Measurements from ENCODE around the gene FAM168A.
"Not testable (repeated sequence)": the region's sequence is repeated elsewhere in the genome, so short reads cannot be mapped to it uniquely, and the experiment has no call there.

Gene FAM168A

GRCh38 chr11:73582653-73583052 is 15.3 kb downstream of the FAM168A start:
- H3K4me3 ChIP-seq (ENCODE audit: low read depth, low read length): no peak overlapping the region
- no peak for DNase-seq (ENCODE audit: low read depth)
- TF ChIP-seq, protein P1, sequence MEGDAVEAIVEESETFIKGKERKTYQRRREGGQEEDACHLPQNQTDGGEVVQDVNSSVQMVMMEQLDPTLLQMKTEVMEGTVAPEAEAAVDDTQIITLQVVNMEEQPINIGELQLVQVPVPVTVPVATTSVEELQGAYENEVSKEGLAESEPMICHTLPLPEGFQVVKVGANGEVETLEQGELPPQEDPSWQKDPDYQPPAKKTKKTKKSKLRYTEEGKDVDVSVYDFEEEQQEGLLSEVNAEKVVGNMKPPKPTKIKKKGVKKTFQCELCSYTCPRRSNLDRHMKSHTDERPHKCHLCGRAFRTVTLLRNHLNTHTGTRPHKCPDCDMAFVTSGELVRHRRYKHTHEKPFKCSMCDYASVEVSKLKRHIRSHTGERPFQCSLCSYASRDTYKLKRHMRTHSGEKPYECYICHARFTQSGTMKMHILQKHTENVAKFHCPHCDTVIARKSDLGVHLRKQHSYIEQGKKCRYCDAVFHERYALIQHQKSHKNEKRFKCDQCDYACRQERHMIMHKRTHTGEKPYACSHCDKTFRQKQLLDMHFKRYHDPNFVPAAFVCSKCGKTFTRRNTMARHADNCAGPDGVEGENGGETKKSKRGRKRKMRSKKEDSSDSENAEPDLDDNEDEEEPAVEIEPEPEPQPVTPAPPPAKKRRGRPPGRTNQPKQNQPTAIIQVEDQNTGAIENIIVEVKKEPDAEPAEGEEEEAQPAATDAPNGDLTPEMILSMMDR (IDR thresholded peaks at IDR 0.05; ENCODE audit: insufficient read depth, low read depth, low read length, missing control alignments): no peak

DNA sequence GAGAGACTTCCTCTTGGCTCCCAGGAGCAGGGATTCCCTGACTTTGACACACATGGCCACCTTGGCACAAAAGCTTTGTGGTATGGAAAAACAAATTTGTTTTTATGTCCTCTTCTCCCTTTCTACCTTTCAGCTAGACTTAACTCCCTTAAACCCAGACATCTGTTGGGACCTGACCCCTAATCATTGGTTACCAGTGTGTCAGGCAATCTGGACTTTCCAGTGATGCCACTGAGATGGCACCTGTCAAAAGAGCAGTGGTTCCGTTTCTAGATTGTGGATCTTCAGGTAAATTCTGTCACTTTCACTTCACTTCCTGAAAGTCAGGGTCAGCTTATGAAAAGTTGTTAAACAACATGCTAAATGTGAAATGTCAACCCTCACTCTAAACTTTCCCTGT is 17.2 kb downstream of the FAM168A start:
- not testable (repeated sequence) for H3K4me3 ChIP-seq (ENCODE audit: low read depth, low read length); DNase-seq (ENCODE audit: low read depth)

- TF ChIP-seq, protein P1 (IDR thresholded peaks at IDR 0.05; ENCODE audit: insufficient read depth, low read depth, low read length, missing control alignments): no peak
- no peak overlapping the region for H3K4me3 ChIP-seq (ENCODE audit: low read depth, low read length)
- DNase-seq (ENCODE audit: low read depth): no peak
Measured at GRCh38 chr11:73579641-73580434, 18.1 kb downstream of the FAM168A start.

DNA sequence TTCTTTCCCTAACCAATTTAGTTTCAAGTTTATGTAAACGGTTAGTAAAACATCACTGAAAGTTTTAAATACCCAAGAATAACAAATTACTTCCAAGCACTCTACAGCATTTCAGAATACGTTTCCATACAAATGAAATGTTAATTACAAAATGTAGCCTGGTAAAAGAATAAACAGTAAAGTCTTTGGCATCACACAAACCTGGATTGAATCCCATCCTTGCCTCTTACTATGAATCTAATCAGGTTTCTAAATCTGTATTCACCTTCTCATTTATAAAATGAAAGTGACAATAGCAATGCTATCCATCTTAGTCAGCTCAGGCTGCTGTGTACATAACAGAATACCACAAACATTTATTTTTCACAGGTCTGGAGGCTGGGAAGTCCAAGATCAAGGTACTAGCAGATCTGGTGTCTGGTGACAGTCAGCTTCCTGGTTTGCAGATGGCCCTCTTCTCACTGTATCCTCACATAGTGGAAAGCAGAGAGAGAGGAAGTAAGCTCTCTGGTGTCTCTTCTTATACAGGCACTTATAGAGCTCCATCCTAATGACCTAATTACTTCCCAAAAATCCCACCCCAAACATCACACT is 19.2 kb downstream of the FAM168A start:
- peak; percentile 74 for DNase-seq (ENCODE audit: low read depth)
- H3K4me3 ChIP-seq (ENCODE audit: low read depth, low read length): no peak overlapping the region
- TF ChIP-seq, protein P1 (IDR thresholded peaks at IDR 0.05; ENCODE audit: insufficient read depth, low read depth, low read length, missing control alignments): no peak

GRCh38 chr11:73577496-73577917 is 20.4 kb downstream of the FAM168A start:
- TF ChIP-seq, protein P1 (IDR thresholded peaks at IDR 0.05; ENCODE audit: insufficient read depth, low read depth, low read length, missing control alignments): no peak
- H3K4me3 ChIP-seq (ENCODE audit: low read depth, low read length): no peak overlapping the region
- DNase-seq (ENCODE audit: low read depth): peak; percentile 29

DNA sequence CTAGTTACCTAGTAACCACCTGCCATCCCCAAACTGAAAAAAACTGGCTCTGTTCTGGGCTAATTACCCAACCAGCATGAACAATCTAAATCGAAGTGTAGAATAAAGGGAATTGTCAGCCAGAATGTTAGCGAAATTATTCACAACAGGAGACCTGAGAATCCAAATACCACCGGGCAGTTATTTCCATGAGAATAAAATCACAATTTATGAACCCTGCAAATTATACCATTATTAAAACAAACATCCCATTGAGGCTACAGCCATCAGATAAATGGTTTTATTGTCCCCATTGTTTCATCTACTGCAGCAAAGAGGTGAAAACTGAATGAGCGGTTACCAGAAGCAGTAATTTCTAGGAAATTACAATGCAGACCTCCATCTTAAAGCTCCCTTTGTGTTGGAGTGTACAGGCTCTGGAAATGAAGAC is 21.7 kb downstream of the FAM168A start:
- TF ChIP-seq, protein P1 (IDR thresholded peaks at IDR 0.05; ENCODE audit: insufficient read depth, low read depth, low read length, missing control alignments): no peak
- H3K4me3 ChIP-seq (ENCODE audit: low read depth, low read length): no peak overlapping the region
- no peak for DNase-seq (ENCODE audit: low read depth)

- H3K4me3 ChIP-seq (ENCODE audit: low read depth, low read length); DNase-seq (ENCODE audit: low read depth): not testable (repeated sequence)
Measured at GRCh38 chr11:73571982-73572381, 25.9 kb downstream of the FAM168A start.
